Right lobe of liver (tissue), 4 donors: ENCODE data around the gene DLG2.

ENCODE experiments used
- POLR2A ChIP-seq: fragments of 450-650 bp; IDR thresholded peaks from one replicate; pipeline ENCODE4 v1.6.1; 2017; ENCODE audit warnings: antibody characterized with exemption, mild to moderate bottlenecking
- TF ChIP-seq, protein P1 (sequence below), 4 donors: fragments of 200-600 bp in 3 of 4; fragments of 450-650 bp in 1 of 4; IDR thresholded peaks; one replicate each; pipeline versions ENCODE4 v1.5.1 to v1.8.0; 2016 to 2022; ENCODE audit warnings: antibody characterized with exemption in 4 of 4, mild to moderate bottlenecking in 2 of 4
- donor health status: DM: no; HTN: no; CAD: no.
- donor health status: DM: no; HTN: no; CAD: no.
- donor health status: DM: no; HTN: yes; CAD: no.

- no peak for TF ChIP-seq POLR2A
- TF ChIP-seq, protein P1, sequence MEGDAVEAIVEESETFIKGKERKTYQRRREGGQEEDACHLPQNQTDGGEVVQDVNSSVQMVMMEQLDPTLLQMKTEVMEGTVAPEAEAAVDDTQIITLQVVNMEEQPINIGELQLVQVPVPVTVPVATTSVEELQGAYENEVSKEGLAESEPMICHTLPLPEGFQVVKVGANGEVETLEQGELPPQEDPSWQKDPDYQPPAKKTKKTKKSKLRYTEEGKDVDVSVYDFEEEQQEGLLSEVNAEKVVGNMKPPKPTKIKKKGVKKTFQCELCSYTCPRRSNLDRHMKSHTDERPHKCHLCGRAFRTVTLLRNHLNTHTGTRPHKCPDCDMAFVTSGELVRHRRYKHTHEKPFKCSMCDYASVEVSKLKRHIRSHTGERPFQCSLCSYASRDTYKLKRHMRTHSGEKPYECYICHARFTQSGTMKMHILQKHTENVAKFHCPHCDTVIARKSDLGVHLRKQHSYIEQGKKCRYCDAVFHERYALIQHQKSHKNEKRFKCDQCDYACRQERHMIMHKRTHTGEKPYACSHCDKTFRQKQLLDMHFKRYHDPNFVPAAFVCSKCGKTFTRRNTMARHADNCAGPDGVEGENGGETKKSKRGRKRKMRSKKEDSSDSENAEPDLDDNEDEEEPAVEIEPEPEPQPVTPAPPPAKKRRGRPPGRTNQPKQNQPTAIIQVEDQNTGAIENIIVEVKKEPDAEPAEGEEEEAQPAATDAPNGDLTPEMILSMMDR (IDR thresholded peaks at IDR 0.05): no peak
Observed at GRCh38 chr11:85525686-85526085, 101.5 kb downstream of the DLG2 start.
